Right ventricle myocardium inferior (tissue), 1 donor: ENCODE data around the gene DHX35. TPM values are rescaled to one million over a fixed set of nuclear protein-coding genes. Genes with fewer than 3 reads are reported as not detected.
"Not testable (repeated sequence)": the region's sequence is repeated elsewhere in the genome, so short reads cannot be mapped to it uniquely, and the experiment has no call there.

Experiments
- ATAC-seq: fragments of 200-7000 bp; cut with Tn5 transposase; one replicate; pipeline ENCODE4 v1.9.1; 2020; ENCODE audit warnings: mild to moderate bottlenecking, moderate library complexity
- DNase-seq: peaks from one replicate; pipeline ENCODE4 v3.0.0; 2021; ENCODE audit errors: missing footprints
- intact Hi-C: fragments of 100-400 bp; cut with DNase I; formaldehyde crosslinking; loops from one replicate; pipeline ENCODE4 v1.11.0; 2022
- total RNA-seq: library from RNA; stranded (reverse); fragmentation: NEBNext Ultra II Directional; extraction: Animal tissue kit (Norgen Biotek cat#: 25700); gene quantifications from one replicate; pipeline ENCODE4 v1.2.1, GENCODE V29; 2021
- donor health status: DM: no; HTN: yes; CAD: no; lungs with severe emphysema.

The DHX35 gene
- total RNA-seq, 1 donor from 2014 or later, result 11.0 TPM

DNA sequence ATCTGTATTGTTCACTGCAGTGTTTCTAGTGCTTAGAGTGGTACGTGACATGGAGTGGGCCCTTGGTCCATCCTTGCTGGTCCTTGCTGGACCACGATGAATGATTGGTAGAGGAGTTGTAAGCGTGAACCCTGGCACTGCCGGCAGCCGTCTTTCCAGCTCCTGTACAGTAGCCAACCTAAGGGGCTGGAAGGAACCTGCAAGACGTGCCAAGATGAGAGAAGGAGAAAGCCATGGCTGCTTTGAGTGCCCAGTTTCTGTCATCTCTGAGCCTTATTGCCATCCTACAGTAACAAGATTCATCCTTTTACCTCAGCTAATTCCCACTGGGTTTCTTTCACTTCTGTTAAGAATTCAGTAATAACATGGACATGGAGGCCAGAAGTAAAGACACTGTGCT, 5.9 kb downstream of the DHX35 start:
- no peak for DNase-seq
- intact Hi-C loops, result no loop called here
- ATAC-seq, result no peak

DNA sequence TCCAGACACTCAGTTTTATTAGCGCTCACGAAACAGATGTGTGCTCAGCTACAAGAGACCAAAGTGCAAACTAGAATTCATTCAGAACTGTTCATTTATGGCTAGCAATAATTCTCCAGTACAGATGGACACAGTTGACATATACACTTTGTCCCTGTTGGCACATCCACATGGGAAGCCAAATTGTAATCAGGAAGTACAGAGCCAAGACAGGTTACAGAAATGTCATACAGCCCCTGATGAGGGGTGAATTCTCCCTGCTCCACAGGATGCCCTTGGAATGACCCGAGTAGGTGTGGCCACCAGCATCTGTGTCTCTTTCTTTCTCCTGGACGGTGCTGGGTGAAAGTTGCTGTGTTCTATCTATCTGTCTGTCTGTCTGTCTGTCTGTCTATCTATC, 7.6 kb downstream of the DHX35 start:
- ATAC-seq (peak; percentile 40), DNase-seq (no peak)
- intact Hi-C loops, result no loop called here

DNA sequence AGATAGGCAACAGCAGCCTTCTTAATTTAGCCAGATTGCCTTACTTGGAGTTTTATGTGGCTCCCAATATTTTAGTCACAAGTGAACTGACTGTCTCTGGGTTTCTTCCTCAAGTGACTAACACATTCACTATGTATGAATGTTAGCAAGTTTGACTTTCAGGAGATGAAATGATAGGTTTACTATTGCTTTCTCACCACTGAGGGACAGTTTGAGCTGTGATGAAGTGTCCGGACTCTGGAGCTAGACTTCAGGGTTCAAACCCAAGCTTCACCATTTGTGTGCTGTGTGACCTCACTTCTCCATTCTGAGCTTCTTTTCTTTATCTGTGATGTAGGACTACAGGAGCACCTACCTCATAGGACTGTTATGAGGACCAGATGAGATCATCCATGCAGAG, 8.2 kb downstream of the DHX35 start:
- no peak for DNase-seq
- intact Hi-C loops, result no loop called here
- no peak for ATAC-seq

DNA sequence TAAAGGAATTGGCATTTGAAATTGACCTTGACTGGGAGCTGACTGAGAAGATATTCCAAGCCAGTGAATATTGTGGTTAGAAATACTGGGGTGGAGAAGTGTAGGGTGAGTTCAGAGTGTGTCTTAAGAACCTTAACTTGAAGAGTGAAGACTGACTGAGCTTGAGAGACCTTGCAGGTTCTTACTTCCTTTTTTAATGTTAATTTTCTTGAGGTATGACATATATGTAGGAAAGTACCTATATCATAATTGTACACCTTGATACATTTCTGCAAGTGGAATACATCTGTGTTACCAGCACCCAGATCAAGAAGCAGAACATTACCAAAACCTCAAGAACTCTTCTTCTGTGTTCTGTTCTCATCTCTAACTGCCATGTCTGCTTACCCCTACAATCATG, 11.0 kb downstream of the DHX35 start:
- ATAC-seq, result no peak
- DNase-seq, result no peak
- intact Hi-C loops, result no loop called here

DNA sequence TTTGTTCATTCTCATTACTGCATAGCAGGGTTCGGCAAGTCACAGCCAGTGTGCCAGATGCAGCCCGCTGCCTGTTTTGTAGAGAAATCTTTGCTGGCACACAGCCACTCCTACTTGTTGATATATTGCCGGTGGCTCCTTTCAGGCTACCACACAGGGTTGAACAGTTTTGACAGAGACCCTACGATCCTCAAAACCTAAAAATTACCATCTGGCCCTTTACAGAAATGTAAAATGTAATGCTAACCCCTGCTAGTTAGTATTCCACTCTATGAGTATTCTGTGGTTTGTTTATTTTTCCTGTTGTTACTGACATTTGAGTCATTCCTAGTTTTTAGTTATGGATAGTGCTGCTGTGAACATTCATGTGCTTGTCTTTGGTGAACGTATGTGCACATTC, 11.5 kb downstream of the DHX35 start:
- DNase-seq (peak; percentile 42), ATAC-seq (peak; percentile 65)
- intact Hi-C loops, result no loop called here

DNA sequence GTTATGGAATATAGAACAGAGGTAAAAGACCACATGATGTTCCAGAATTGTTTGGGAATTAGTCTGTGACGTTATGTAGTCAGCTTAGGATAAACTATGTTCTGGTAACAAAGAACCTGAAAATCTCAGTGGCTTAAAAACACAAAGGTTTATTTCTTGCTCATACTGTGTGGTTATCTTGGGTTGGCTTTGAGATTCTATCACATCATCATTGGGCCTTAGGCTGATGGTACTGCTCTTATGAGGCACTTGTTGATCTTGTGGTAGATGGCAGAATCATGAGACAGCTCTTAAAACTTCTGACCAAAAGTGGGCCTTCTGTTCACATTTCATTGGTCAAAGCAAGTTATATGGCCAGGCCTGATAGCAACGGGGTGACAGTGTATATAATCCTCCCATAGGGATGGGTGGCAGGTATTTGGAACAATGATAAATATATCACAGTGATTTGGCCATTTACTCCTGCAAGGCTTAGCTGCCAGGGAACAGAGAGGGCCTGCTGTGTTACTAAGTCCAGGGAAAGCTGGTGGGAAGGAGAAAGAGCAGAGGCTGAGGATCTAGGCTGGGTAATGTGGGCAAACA, 13.5 kb downstream of the DHX35 start:
- intact Hi-C loops, result no loop called here
- DNase-seq, result no peak
- no peak for ATAC-seq

DNA sequence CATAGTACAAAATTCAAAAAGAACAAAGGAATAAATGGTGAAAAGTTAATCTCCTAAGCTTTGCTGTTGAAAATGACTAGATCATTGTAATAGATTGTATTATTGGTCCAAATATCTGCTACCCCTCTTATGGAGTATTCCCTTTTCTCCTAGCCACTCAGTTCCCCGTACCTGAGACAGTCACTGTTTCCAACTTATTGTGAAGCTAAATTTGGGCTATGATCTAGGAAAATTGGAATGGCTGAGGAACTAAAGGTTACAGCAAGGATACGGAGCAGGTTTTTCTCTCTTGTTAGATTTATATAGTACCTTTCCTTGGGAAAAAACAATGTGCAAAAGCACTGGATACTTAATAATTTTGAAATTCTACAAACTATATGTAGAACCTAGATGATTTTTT, 17.3 kb downstream of the DHX35 start:
- intact Hi-C loops, result no loop called here
- ATAC-seq (no peak), DNase-seq (no peak)

DNA sequence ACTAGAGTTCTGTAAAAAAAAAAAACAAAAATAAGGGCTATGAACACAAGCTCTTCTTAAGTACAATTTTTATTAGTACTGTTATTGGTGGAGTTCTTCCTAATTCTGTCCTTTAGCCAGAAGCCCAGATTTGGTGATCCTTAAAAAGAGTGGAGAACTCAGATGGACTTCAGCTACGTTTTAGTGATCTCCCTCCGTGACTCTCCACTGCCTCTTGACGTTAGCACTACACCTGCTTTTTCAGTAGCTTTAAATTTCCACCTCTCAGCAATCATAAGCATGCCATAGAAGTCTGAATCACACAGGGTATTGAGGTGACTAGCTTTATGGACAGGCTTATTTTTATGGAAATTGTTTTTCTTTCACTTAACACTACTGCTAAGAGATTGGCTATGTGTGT, 17.7 kb downstream of the DHX35 start:
- intact Hi-C loops, result no loop called here
- DNase-seq, result no peak
- no peak for ATAC-seq

DNA sequence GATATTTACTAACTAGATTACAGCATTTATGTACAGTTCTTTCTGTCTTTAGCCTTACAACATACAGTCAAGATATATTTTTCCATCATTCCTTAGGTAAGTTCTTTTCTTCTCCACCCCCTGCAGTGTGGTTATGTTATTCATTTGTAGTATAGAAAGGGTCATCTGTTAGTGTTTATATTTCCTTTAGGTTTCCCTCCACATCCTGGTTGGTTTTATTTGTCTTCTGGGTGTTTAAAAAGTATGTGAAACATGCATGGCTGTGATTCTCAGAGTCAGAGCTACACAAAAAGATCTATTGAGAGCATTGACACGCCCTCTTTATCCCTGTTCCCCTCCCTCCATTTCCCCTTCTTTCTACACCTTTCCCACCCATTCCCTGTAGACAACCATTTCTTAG, 20.1 kb downstream of the DHX35 start:
- intact Hi-C loops, result no loop called here
- no peak for DNase-seq
- ATAC-seq, result no peak

DNA sequence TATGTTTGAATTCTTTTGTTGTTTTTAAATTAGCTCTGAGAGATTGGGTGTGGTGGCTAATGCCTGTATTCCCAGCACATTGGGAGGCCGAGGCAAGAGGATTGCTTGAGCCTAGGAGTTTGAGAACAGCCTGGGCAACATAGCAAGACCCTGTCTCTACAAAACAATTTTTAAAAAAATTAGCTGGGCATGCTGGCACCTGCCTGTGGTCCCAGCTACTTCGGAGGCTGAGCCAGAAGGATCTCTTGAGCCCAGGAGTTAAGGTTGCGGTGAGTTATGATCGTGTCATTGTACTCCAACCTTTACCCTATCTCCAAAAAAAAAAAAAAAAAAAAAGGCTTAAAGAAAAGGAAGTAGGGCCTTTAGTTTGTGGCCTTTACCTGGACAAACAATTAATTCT, 22.9 kb downstream of the DHX35 start:
- ATAC-seq (no peak), DNase-seq (no peak)
- intact Hi-C loops, result loop anchor here (1.0 kb wide), 1 partner anchor 23 kb away; the partner anchor contains the start of gene DHX35

DNA sequence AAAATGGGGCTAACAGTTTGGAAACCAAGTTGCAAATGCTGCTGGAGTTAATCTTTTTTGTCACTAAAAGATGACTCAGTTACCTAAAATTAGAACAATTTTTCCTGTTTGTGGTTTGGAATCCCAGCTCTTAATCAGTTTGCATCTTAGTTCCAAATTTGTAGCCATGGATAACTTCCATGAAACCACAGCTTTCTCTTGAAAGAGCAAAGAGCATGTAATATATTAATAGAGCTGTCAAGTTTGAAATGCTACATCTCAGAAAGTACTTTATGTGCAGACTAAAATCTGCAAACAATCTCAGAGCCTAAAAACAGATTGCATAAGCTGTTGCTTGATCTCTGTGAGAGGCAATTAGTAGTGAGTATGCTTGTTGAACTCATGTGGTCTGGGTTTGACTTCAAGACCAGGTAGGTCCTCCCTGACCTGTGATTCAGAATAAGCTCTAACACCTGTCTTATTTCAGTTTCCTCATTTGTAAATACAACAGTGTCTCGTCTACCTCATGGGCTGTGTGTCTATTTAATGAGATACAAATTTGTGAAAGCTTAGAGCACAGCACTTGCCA, 23.5 kb downstream of the DHX35 start:
- DNase-seq (no peak), ATAC-seq (peak; percentile 82)
- intact Hi-C loops, result loop anchor here (1.0 kb wide), 1 partner anchor 23 kb away; the partner anchor contains the start of gene DHX35

DNA sequence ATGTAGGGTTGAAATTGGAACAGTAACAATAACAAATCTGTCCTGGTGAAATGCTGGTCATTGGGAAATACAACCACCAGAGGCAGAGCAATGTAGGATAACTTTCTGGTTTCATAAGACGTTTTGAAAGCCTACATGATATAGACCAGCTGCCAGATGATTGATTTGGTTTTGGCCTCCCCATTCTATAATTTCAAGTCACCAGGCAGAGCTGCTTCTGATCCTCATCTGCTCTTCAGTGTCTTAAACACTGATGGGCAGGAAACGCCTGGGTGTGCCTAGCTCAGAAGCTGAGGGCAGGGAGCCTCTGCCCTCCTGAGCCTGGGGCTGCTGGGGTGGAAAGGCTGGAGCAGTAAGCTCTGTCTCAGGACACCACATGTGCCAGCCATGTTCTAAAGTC, 24.5 kb downstream of the DHX35 start:
- intact Hi-C loops, result no loop called here
- DNase-seq (no peak), ATAC-seq (peak; percentile 55)

DNA sequence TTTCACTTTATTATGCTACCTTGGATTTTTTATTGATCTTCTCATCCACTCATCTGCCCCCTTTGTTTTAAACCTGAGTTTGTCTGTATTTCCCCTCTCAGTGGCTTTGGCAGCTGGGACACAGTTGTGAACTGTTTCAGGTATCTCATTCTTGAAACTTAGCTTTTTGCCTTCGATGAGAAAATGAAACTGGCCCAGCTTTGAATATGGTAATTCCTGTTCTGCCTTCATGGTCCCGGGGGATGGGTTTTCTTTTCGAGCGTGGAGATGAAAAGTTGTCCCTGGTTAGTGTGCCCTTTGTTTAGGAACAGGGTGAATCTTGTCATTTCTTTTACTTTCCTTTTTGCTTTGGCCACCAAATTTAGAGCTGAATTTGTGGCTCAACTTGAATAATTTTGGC, 25.6 kb downstream of the DHX35 start:
- DNase-seq (no peak), ATAC-seq (no peak)
- intact Hi-C loops, result no loop called here

DNA sequence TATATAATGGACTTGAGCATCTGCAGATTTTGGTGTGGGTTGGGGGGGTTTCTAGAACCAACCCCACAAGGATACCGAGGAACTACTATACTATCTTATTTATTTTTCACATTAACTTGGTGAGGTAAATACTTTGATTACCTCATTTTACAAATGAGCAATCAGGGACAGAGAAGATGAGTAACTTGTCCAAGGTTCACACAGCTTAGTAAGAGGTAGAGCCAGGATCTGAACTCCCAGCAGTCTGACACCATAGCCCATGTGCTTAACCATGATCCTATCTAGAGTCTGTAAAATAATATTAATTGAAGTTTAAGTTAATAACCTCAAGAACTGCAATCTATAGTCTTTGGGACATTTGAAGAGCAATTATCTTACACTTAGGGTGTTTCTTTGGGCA, 28.6 kb downstream of the DHX35 start:
- ATAC-seq, result no peak
- no peak for DNase-seq
- intact Hi-C loops, result no loop called here

DNA sequence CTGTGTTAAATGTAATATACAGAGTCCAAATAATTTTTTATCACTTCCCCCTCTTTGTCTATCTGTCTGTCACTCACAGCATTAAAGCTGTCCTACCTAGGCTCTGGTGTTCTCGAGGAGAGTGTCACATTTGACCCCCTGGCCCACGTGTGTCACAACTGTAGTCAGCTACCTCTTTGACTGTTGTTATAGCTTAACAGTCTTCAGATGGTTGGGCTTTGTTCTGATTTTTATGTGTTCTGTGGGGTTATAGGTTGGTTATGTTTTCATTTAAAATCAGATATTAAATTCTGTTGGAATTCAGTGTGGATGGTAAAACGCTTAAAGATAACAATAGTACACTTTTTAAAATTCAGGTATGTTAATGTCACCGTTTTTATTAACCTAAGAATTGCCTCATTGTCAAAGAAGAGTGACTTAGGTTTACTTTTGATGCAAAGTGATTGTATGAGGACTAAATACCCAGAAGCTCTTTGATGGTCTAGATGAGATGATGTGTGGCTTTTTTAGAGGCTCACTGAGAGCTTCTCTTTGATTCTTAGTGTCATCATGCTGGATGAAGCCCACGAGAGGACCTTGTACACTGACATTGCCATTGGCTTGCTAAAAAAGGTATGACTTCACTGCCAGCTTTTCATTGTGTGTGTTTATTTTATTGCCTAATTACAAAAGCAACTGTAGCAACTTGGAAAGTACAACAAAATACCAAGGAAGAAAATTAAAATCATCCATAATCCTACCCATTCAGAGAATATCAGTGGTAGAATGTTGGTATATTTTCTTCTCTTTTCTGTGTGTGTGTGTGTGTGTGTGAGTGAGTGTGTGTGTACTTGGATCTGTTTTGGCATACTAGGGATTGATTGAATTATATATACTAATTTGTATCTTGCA, 29.9 kb downstream of the DHX35 start:
- intact Hi-C loops, result no loop called here
- ATAC-seq (no peak), DNase-seq (no peak)

DNA sequence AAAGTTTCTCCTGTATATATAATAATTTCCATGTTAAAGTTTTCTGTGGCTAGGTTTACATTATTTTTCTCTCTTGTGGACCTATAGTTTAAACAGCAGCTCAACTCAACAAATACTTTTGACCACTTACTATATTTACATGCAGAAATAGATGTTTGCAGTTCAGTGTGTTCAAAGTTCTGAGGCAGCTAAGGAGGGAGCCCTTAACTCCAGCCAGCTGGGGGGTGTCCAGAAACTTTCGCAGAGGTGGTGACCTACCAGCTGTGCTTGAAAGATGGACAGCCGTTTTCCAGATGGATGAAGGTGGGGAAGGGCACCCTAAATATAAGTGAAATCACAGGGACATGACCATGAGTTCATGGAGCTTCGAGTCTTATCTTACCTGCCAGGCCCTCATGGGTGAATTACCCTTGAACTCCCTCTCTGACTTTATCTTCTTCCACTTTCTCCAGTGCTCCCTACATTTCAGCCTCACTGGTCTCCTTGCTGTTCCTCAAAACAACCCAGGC, 33.4 kb downstream of the DHX35 start:
- intact Hi-C loops, result no loop called here
- no peak for ATAC-seq
- no peak for DNase-seq

DNA sequence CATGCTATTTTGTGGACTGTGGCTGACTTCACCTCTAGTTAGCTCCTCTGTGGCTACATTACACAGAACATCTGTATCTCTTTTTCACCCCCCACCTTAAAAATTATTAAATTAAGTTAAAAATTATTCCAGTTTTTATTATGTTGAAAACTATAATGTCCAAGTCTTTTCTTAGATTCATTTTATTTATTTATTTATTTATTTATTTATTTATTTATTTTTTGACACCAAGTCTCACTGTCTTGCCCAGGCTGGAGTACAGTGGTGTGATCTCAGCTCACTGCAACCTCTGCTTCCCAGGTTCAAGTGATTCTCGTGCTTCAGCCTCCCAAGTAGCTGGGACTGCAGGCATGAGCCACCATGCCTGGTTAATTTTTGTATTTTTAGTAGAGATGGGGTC, 34.7 kb downstream of the DHX35 start:
- DNase-seq, intact Hi-C loops, ATAC-seq: not testable (repeated sequence)

DNA sequence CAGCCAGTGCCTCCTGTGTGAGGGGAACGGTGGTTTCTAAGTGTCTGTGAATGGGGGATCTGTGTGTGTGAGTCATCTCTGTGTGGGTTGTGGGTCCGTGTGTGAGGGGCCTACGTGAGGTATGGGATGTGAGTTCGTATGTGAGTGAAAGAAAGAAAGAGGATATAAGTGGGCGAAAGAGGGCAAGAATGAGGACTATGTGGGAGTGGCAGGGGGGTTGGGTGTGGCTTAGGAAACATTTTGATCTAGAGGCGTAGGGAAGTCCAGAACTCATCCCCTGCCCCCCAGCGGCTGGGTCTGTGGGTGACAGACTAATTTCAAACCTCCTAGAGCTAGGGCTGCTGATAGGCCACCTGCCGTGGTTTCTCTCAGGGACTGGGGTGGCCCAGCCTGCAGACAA, 35.5 kb downstream of the DHX35 start:
- DNase-seq (no peak), ATAC-seq (no peak)
- intact Hi-C loops, result no loop called here

DNA sequence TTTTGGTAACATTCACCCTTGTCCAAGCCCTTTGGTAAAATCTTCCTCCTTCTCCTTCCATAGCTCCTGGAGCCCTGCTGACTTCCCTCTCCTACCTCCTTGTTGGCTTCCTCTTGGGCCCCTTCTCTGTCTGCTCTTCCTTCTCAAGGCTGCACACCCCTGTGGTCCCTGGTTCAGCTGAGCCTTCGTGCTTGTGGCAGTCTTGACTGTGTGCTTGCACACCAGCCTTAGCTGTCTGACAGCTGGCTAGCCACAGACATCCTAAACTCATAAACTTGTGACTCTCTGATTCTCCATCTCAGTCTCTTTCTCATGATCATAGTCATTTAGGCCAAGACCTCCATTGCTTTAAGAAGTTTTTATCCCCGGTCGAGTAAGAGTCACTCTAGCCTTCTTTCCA, 37.1 kb downstream of the DHX35 start:
- intact Hi-C loops, result no loop called here
- ATAC-seq, result no peak
- DNase-seq, result no peak
